ENCODE results near the gene TWF2. TPM values are rescaled to one million over a fixed set of nuclear protein-coding genes. Genes with fewer than 3 reads are reported as not detected.

TWF2 gene
- total and polyA plus RNA-seq, 9 donors, result 14.3 to 56.3 (median 41.2) TPM

DNA sequence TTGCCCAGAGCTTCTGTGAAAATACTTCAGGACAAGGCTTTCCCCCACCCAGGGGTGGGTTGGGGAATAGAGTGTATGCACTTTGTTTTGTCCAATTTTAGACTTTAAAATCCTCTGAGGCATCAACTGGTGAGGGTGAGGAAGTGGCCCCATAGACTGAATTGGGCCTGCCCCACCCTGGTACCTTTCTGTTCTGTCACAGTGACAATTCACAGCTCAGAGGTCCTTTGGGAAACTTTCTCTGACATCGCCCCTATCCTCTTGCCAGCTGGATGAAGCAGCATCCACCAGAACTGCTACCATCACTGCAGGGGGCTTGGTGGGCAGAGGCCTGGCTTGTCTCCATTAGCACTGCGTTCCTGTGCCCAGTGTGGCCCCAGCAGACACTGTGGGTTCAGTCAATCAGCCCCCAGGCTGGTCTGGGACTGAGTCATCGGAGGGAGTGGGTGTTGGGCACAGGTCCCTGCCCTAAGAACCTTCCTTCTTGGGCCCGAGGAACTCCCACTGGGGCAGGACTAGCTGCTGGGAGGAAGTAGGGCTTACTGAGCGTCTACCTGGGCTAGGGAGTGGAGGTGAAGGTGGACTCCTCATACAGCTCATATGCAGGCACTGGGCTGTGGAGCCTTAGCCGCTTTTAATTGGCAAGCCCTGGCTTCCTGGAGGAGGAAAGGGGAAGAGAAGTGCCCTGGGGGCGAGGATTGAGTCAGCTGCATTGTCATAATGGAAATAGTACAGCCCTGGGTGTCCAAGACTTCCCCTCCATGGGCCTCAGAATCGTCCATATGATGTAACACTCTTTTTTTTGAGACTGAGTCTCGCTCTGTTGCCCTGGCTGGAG, 5.1 kb upstream of the TWF2 start:
- 80 to 91% (median 89%) methylated on average over 9 of the region's 9 CpGs for WGBS, 3 donors
- Histone ChIP-seq H3K36me3 (no peaks in the 10 kb centered on the region), H3K4me3 (no peak overlapping the region), H3K27me3 (no peaks in the 10 kb centered on the region), H3K9me3 (no peaks in the 10 kb centered on the region), H3K4me1 (ENCODE audit: insufficient read depth) (peaks cover 5% of the 10 kb centered on the region), H3K27ac (no peak overlapping the region)
- intact Hi-C loops (cut with DNase I), result no loop called here
- TF ChIP-seq, protein P1, sequence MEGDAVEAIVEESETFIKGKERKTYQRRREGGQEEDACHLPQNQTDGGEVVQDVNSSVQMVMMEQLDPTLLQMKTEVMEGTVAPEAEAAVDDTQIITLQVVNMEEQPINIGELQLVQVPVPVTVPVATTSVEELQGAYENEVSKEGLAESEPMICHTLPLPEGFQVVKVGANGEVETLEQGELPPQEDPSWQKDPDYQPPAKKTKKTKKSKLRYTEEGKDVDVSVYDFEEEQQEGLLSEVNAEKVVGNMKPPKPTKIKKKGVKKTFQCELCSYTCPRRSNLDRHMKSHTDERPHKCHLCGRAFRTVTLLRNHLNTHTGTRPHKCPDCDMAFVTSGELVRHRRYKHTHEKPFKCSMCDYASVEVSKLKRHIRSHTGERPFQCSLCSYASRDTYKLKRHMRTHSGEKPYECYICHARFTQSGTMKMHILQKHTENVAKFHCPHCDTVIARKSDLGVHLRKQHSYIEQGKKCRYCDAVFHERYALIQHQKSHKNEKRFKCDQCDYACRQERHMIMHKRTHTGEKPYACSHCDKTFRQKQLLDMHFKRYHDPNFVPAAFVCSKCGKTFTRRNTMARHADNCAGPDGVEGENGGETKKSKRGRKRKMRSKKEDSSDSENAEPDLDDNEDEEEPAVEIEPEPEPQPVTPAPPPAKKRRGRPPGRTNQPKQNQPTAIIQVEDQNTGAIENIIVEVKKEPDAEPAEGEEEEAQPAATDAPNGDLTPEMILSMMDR (IDR thresholded peaks at IDR 0.05), result no peak
- TF ChIP-seq POLR2A (IDR thresholded peaks at IDR 0.05), result no peak
- DNase-seq, result peak in 2 of 5 donors; percentile 15 to 28

DNA sequence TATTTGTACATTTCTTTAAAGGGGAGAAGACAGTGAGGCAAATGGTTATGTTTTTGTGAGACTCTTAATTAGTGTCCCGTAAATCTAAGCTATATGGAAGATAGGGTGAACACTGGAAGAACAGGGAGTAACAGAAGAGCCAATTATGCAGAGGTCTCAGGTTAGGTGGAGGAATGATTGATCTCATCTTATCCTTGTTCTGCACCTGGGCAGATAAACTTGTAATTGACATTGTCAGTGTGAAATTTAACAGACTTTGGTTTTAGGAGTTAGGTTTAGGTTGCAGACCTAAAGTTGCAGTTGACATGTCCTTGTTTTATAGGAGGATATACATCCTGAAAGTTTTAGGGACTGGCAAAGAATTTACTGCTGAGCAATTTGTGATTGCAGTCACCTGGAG, 3.1 kb upstream of the TWF2 start:
- no peak for DNase-seq
- Histone ChIP-seq H3K4me3 (no peak overlapping the region), H3K4me1 (ENCODE audit: insufficient read depth) (peaks cover 10% of the 10 kb centered on the region), H3K36me3 (no peaks in the 10 kb centered on the region), H3K9me3 (no peaks in the 10 kb centered on the region), H3K27me3 (no peaks in the 10 kb centered on the region), H3K27ac (no peak overlapping the region)
- intact Hi-C loops (cut with DNase I), result no loop called here
- TF ChIP-seq, protein P1 (IDR thresholded peaks at IDR 0.05), result no peak
- no peak for TF ChIP-seq POLR2A (IDR thresholded peaks at IDR 0.05)
- 47 to 63% (median 54%) methylated on average over 1 of the region's 1 CpG for WGBS, 3 donors

DNA sequence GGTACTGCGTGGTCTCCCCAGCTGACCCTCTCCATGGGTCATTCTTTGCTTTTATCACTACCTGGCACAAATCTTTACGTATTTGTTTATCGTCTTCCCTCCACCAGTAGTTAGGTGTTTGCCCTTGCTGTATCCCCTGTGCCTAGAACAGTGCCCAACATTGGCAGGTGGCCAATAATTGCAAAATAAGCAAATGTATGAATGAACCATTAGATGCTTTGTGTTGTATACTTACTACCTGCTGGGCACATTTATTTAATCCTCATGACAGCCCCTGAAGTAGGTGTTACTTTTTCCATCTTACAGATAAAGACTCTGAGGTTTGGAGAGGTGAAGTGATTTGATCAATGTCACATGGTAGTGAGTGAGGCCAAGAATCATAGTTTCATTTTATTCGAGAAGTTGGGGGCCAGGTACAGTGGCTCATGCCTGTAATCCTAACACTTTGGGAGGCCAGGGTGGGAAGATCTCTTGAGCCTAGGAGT, 2.0 kb upstream of the TWF2 start:
- peaks cover 18% of the 10 kb centered on the region for H3K4me1 ChIP-seq (ENCODE audit: insufficient read depth)
- WGBS, 3 donors, result 86 to 88% (median 86%) methylated on average over 4 of the region's 4 CpGs
- intact Hi-C loops (cut with DNase I), result no loop called here

DNA sequence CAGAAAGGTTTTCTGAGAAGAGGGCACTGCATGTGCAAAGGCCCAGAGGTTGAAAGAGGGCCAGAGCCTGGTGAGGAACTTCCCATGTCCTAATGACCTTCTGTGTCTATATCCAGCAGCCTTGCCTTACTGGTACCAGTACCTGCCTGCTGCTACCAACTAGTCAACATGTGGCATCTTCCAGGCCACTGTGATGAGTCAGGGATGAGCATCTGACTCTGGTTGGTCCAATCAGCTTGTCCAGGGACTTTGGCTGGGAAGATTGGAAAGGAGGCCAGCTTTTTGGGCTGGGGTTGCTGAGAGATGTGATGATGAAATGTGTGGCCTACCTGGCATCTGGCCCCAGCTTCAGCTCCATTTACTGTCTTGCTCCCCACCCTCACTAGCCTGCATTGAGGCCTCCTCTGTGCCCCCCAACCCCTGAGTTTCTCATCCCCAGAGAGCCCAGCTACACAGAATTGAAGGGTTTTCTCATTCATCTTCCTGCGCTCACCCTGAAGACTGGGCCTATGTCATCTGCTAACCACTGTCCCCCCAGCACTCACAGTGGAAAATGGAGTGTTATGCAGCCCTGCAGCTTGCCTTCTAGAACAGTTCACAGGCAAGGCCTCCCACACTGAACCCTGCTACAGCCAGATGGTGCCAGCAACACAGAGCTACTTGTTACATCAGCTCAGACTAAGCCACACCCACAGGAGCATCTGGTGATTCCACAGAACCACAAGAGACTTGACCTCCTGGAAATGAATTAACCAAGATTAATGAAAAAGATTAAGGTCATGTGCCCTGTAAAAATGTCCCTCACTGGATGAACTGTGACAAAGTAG, 1.3 kb upstream of the TWF2 start:
- TF ChIP-seq, protein P1 (IDR thresholded peaks at IDR 0.05), result no peak
- no peak for TF ChIP-seq POLR2A (IDR thresholded peaks at IDR 0.05)
- no peak for TF ChIP-seq EP300 (IDR thresholded peaks at IDR 0.05)
- Histone ChIP-seq H3K27ac (peak overlapping the region; percentile 7 to 91), H3K36me3 (no peaks in the 10 kb centered on the region), H3K4me1 (ENCODE audit: insufficient read depth) (peaks cover 19% of the 10 kb centered on the region), H3K4me3 (no peak overlapping the region), H3K27me3 (no peaks in the 10 kb centered on the region), H3K9me3 (no peaks in the 10 kb centered on the region)
- 98 to 100% (median 100%) methylated on average over 1 of the region's 1 CpG for WGBS, 3 donors
- intact Hi-C loops (cut with DNase I), result no loop called here
- peak; percentile 45 to 76 (median 47) for DNase-seq

More for the DNA sequence above, 2.0 kb upstream of the TWF2 start:
- Histone ChIP-seq H3K4me3 (no peak overlapping the region), H3K27ac (no peak overlapping the region), H3K27me3 (no peaks in the 10 kb centered on the region), H3K9me3 (no peaks in the 10 kb centered on the region), H3K36me3 (no peaks in the 10 kb centered on the region)
- TF ChIP-seq, protein P1 (IDR thresholded peaks at IDR 0.05), result no peak
- TF ChIP-seq POLR2A (IDR thresholded peaks at IDR 0.05) (no peak), EP300 (IDR thresholded peaks at IDR 0.05) (no peak)
- DNase-seq, result peak in 1 of 5 donors; percentile 8
